Measurements from ENCODE around the gene PBX4. TPM values are rescaled to one million over a fixed set of nuclear protein-coding genes. Genes with fewer than 3 reads are reported as not detected.
"Not testable (repeated sequence)": the region's sequence is repeated elsewhere in the genome, so short reads cannot be mapped to it uniquely, and the experiment has no call there.

PBX4 gene
- total RNA-seq, 1 experiment from 2014 or later: 3.0 TPM

GRCh38 chr19:19626516-19627472, 8.3 kb upstream of the PBX4 start:
- no peak for DNase-seq (ENCODE audit: low read depth)

DNA sequence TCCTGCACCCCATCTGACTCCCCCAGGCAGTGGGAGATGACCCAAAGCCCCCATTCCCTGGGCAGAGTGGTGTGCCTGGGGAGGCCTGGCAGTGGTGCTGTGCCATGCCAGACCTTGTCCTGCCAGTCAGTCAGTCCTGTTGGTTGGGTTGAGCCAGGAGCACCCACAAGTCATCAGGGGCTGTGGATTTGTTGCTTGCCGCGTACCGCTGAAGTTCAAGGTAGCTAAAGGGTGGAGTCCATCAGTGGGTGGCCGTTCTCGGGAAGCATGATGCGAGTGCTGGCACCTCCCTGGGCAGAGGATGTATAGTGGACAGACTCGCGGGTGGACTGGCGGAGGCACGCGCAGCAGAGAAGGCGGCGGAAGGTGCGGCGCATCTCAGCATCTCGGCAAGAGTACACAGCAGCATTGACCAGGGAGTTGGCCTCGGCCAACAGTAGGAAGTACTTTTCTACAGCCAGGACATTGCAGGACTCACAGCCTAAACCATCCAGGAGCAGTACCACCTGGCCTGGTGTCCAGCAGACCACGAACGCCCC, 5.6 kb upstream of the PBX4 start:
- no peak for DNase-seq (ENCODE audit: low read depth)

- DNase-seq (ENCODE audit: low read depth): no peak
These were observed 4.9 kb upstream of the PBX4 start for GRCh38 chr19:19623383-19623782.

DNA sequence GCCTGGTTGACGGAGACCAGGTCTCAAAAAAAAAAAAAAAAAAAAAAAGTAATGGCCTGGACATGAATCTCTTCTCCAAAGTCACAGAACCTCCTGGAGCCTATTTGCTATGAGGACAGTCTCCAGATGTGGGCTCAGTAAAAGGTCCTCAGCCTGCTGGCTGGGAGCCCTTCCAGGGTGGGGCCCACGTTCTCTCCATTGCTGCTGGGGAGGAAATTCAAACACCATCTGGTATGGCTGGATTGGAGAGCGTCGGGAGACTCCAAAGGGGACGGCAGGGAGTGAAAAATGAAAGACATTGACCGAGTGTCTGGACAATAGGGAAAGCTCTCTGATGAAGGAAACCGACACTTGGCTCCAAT, 1.3 kb upstream of the PBX4 start:
- no peak for DNase-seq (ENCODE audit: low read depth)

DNA sequence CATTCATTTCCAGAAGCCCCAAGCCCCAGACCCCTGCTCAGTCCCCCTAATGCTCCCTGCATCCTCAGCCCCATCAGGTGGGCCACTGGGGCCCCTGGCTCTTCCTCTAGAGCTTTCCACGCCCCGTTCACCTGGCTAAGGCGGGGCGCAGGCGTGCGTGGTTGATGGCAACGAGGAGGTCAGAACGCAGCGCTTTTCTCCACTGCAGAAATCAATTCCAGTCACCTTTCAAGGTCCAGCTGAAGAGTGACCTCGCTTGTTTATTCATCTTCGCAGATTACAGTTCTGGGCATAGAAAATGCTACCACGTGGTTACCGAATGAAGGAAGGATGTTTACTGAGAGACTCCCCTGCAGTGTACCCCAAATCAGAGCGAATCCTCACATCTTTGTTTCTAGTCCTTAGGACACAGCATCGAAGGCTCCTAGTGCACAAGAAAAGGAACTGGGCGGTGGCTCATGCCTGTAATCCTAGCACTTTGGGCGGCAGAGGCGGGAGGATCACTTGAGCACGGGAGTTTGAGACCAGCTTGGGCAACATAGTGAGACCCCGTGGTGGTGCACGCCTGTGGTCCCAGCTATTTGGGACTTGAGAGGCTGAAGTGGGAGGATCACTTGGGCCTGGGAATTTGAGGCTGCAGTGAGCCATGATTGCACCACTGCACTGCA, 828 bp upstream of the PBX4 start:
- no peak for DNase-seq (ENCODE audit: low read depth)

DNA sequence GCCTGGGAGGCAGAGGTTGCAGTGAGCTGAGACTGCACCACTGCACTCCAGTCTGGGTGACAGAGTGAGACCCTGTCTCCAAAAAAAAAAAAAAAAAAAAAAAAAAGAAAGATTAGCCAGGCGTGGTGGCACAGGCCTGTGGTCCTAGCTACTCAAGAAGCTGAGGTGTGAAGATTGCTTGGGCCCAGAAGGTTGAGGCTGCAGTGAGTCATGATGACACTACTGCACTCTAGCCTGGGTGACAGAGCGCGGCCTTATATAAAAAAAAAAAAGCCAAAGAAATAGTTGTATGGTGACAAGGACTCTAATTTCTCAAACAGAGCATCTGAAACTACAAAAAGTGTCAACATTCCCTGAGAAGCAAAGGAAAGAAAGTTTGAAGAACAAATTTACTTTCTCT, 3.4 kb downstream of the PBX4 start:
- peak; percentile 76 for DNase-seq (ENCODE audit: low read depth)

DNA sequence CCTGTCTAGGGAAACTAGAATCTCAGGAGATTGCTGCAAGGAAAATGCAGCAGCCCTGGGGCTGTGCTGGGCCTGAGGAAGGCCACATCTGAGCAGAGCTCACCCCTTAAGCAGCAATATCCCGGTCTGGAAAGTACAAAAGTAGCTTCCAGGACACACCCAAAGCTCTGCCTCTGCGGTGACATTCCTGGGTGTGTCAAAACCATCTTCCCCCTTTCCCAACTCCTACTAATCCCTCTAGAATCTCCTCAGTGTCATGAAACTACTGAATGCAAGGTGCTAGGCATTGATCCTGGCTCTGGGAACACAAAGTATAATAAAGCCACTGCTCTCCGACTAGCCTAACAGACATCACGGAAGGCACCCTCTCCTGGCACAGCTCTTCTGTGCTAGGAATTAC, 5.0 kb downstream of the PBX4 start:
- DNase-seq (ENCODE audit: low read depth): peak; percentile 73

DNA sequence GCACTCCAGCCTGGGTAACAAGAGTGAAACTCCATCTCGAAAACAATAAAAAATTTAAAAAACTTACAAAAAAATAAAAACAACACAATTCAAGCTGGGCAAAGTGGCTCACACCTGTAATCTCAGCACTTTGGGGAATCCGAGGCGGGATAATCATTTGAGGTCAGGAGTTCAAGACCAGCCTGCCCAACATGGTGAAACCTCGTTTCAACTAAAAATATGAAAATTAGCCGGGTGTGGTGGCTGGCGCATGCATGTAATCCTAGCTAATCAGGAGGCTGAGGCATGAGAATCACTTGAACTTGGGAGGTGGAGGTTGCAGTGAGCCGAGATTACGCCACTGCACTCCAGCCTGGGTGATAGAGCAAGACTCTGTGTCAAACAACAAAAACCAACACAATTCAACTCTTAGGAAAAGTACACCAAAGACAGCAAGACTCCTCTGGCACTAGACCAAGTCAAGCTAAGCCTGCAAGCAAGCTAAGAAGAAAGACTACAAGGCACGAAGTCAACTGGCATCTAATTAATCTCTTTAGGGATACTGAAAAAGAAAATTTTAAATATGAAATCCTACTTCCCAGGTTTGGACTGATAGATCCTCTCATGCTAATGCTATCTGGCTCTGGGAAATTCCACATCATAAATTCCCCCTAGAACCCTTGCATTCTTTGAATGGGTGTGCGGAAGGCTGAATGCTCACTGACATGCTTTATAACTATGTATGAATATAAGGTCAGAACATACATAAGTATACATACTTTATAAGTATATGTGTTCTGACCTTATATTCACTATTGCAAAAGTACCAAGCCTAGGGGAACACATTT, 7.9 kb downstream of the PBX4 start:
- no peak for DNase-seq (ENCODE audit: low read depth)

DNA sequence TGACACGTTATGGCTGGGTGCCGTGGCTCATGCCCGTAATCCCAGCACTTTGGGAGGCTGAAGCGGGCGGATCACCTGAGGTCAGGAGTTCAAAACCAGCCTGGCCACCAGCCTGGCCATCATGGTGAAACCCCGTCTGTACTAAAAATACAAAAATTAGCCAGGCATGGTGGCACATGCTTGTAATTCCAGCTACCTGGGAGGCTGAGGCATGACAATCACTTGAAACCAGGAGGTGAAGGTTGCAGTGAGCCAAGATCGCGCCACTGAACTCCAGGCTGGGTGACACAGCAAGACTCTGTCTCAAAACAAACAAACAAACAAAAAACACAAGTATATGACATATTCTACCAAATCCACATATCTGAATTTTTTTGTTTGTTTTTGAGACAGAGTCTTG, 11.8 kb downstream of the PBX4 start:
- not testable (repeated sequence) for DNase-seq (ENCODE audit: low read depth)

- peak; percentile 30 for DNase-seq (ENCODE audit: low read depth)
These were observed 12.5 kb downstream of the PBX4 start for GRCh38 chr19:19606021-19606420.

DNA sequence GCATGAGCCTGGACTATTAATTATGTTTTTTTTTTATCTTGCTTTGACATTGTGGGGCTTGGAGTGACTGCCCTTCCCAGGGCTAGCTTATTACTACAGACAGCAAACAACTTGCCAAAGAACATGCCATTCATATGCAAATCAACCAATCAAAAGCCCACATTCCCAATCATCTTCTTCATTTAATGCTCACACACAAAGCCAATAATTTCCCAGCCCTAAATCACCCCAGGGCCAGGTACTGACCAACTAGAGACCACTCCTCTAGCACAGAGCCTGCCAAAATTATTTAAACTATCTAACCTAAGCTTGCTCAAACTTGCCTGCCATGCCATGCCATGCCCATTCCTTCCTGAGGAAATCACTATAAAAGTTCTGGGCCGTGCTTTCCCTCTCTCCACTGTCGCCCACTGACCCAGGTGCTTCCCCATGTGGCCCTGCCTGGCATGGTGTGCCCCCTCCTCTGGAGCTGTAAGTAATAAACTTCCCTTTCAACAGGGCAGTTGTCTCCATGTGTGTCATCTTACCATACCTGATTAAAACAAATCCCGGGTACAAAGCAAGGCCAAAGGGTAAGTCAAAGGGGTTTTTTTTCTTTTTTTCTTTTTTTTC, 15.7 kb downstream of the PBX4 start:
- no peak for DNase-seq (ENCODE audit: low read depth)

DNA sequence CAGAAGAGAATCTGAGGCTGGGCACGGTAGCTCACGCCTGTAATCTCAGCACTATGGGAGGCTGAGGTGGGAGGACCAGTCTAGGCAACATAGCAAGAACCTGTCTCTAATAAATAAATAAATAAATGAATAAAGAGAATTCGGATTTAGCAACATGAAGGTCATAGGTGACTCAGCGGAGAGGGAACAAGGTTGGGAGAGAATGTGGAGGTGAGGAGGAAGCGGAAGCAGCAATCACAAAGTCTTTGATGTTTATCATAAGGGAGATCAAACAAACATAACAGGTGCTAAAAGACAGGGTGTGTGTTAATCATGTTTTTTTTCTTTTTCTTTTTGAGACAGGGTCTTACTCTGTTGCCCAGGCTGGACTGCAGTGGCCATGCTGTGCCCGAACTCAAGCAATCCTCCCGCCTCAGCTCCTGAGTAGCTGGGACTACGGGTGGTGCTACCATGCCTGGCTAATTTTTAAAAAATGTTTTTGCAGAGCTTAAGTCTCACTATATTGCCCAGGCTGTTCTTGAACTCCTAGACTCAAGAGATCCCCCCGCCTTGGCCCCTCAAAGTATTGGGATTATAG, 16.3 kb downstream of the PBX4 start:
- no peak for DNase-seq (ENCODE audit: low read depth)

GRCh38 chr19:19600793-19601330, 17.6 kb downstream of the PBX4 start:
- no peak for DNase-seq (ENCODE audit: low read depth)

- not testable (repeated sequence) for DNase-seq (ENCODE audit: low read depth)
These were observed 19.6 kb downstream of the PBX4 start for GRCh38 chr19:19598728-19599451.

GRCh38 chr19:19597809-19598306, 20.6 kb downstream of the PBX4 start:
- DNase-seq (ENCODE audit: low read depth): peak; percentile 48

DNA sequence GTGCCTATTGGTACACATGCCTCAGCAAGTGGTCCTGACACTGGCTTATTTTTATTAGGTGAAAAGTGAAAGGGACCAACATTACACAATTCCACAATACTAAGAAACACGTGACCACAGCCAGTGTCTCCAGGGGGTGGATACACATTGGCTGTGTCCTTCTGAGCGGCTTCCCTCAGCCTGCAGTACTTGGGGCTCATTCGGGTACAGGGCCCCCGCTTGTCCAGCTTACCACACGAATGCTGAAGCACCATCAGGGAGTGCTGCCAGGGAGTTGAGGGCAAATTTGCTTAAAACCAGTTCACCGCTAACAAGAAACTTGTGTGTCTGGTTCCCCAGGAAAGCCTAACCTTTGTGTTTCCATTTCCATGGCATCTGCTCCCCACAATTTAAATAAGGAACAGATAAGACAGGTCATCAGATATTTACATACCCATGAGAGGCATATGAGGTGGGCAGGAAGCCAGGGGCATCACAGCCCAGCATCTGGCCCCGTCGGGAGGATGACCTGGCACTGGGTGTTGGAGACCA, 23.3 kb downstream of the PBX4 start:
- peak; percentile 47 for DNase-seq (ENCODE audit: low read depth)

- no peak for DNase-seq (ENCODE audit: low read depth)
These were observed 24.1 kb downstream of the PBX4 start for GRCh38 chr19:19594381-19594780.

DNA sequence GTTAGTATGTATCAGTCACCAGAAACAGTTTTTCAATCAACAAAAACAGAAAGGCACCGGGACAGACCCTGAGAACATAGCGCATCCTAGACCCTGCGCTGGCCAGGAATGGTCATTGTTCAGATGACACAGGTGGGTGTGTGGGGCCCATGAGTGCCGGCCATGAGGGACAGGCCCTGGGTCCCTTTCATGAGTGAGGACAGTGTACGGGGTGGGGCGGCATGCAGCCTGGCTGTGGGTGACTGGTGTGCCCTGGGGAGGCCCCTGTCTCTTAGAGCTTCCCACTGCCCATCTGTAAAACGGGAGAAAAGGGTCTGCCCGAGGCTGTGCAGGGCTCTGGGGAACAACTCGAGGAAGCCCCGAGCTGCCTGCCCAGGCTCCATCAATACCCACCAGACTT, 25.8 kb downstream of the PBX4 start:
- DNase-seq (ENCODE audit: low read depth): no peak

- peak; percentile 98 for DNase-seq (ENCODE audit: low read depth)
These were observed 27.2 kb downstream of the PBX4 start for GRCh38 chr19:19591133-19591825.

All from RPMI7951 (cell line).